ENCODE data around the gene CCDC70.
A peak's percentile ranks its signal among the peaks of the same experiment; 100 is the strongest.

Gene CCDC70

GRCh38 chr13:51861723-51862300, at the start of gene CCDC70:
CCDC70 (plus strand) TSS chr13:51861969; CDS start chr13:51865412, 3,443 bp downstream.
- DNase-seq (ENCODE audit: low read depth) = peak; percentile 62
- TF ChIP-seq CTCF (IDR thresholded peaks at IDR 0.05; ENCODE audit: insufficient read depth, low read depth, low read length, missing control alignments) = no peak
- H3K4me3 ChIP-seq (ENCODE audit: low read length) = no peak within 1 kb of the TSS

- H3K4me3 ChIP-seq (ENCODE audit: low read length) = no peak overlapping the region
- no peak for DNase-seq (ENCODE audit: low read depth)
- no peak for TF ChIP-seq CTCF (IDR thresholded peaks at IDR 0.05; ENCODE audit: insufficient read depth, low read depth, low read length, missing control alignments)
Measured at GRCh38 chr13:51814071-51814470, 47.7 kb upstream of the CCDC70 start.

- no peak overlapping the region for H3K4me3 ChIP-seq (ENCODE audit: low read length)
- peak; percentile 66 for DNase-seq (ENCODE audit: low read depth)
- peak; percentile 93 for TF ChIP-seq CTCF (IDR thresholded peaks at IDR 0.05; ENCODE audit: insufficient read depth, low read depth, low read length, missing control alignments)
Measured at GRCh38 chr13:51814825-51815650, 46.7 kb upstream of the CCDC70 start.

GRCh38 chr13:51815848-51816247, 45.9 kb upstream of the CCDC70 start:
- TF ChIP-seq CTCF (IDR thresholded peaks at IDR 0.05; ENCODE audit: insufficient read depth, low read depth, low read length, missing control alignments) = peak; percentile 3
- no peak overlapping the region for H3K4me3 ChIP-seq (ENCODE audit: low read length)
- DNase-seq (ENCODE audit: low read depth) = peak; percentile 51

GRCh38 chr13:51816604-51817249, 45.0 kb upstream of the CCDC70 start:
- TF ChIP-seq CTCF (IDR thresholded peaks at IDR 0.05; ENCODE audit: insufficient read depth, low read depth, low read length, missing control alignments) = no peak
- H3K4me3 ChIP-seq (ENCODE audit: low read length) = no peak overlapping the region
- peak; percentile 79 for DNase-seq (ENCODE audit: low read depth)

DNA sequence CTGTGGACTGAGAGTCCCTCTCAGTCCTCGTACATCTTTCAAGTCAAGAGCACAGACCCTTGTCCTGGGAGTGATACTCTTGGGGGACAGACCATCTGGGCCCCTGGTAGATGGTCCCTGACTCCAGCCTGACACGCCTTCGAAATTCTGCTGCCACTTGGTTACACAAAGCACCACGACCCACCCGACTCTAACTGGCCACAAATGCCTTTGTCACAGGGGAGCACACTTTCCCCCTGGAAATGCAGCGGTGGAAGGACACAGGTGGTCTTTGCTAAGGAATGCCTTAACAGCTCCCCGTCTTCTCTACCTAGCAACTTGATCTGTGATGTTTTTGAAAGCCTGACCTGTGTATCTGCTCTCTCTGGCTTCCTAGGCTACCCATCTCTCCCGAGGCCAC, 44.1 kb upstream of the CCDC70 start:
- DNase-seq (ENCODE audit: low read depth) = no peak
- no peak overlapping the region for H3K4me3 ChIP-seq (ENCODE audit: low read length)
- no peak for TF ChIP-seq CTCF (IDR thresholded peaks at IDR 0.05; ENCODE audit: insufficient read depth, low read depth, low read length, missing control alignments)

All from epithelial cell of esophagus (primary cell).